Measurements from ENCODE around the gene AADACL4. TPM values are rescaled to one million over a fixed set of nuclear protein-coding genes. Genes with fewer than 3 reads are reported as not detected.

Gene AADACL4
- total RNA-seq, 1 donor from 2014 or later = not detected

DNA sequence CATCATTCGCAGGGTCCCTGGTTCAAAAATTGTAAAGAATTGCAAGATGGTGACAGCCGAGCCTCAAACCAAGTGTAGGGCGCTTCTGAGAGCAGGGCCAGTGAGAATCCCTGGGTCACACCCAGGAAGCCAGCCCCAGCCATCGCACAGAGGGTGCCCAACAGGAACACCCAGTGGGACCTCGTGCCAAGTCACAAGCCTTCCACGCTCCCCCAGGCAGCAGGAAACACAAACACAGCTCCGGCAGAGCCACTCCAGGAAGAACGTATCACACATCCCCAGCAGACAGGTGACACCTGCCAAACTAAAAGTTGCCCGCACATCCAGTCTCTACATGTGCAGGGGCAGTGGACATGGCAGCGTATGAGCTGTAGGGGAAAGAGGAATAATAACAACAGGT is 46.1 kb upstream of the AADACL4 start:
- Mint-ChIP-seq H3K4me3 (no peak overlapping the region), H3K27me3 (ENCODE audit: low read depth) (peaks cover 31% of the 10 kb centered on the region), H3K36me3 (ENCODE audit: low read depth) (no peaks in the 10 kb centered on the region), H3K27ac (ENCODE audit: unreplicated experiment) (no peak overlapping the region), H3K9me3 (no peaks in the 10 kb centered on the region), H3K4me1 (peaks cover 19% of the 10 kb centered on the region)
- no peak for TF ChIP-seq CTCF (conservative IDR thresholded peaks at IDR 0.05)
- DNase-seq (ENCODE audit: low read depth, low spot score) = no peak

DNA sequence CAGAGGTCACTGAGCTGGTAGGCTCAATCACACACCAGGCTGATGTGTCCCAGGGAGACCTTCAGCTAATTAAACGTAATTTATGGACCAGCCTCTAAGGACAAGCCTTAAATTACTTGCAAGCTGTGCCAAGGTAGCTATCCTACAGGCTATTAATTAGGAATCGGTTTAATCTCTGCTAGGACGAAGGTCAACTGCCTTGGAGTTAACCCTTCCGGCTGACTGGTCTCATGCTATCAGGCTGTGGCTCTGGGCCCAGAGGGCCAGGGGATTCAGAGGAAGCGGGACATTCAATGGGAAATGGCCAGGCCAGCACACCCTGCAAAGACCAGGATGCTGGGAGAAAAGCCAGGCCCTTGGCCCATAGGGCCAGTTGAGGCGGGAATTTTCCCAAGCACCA is 44.9 kb upstream of the AADACL4 start:
- peaks cover 22% of the 10 kb centered on the region for H3K4me1 Mint-ChIP-seq
- no peak overlapping the region for H3K27ac Mint-ChIP-seq (ENCODE audit: unreplicated experiment)
- H3K4me3 Mint-ChIP-seq = no peak overlapping the region
- H3K36me3 Mint-ChIP-seq (ENCODE audit: low read depth) = no peaks in the 10 kb centered on the region
- DNase-seq (ENCODE audit: low read depth, low spot score) = no peak
- H3K9me3 Mint-ChIP-seq = no peaks in the 10 kb centered on the region
- peaks cover 24% of the 10 kb centered on the region for H3K27me3 Mint-ChIP-seq (ENCODE audit: low read depth)
- TF ChIP-seq CTCF (conservative IDR thresholded peaks at IDR 0.05) = no peak

DNA sequence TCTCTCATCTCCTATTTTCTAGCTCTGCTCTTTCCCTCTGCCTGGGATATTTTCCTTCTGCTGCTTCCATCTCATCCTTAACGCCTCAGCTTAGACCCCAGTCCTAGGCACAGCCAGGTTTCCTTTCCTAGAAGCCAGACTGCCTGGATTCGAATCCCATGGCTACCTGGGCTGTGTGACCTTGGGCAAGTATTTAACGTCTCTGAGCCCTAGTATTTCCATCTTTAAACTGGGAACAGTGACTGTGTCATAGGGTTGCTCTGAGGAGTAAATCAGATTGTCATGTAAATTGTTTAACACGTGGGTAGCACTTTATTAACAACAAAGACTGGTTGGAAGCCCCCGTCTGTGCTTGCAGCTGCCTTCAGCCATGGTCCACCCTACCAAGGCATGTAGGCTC is 44.2 kb upstream of the AADACL4 start:
- Mint-ChIP-seq H3K36me3 (ENCODE audit: low read depth) (no peaks in the 10 kb centered on the region), H3K27ac (ENCODE audit: unreplicated experiment) (no peak overlapping the region), H3K4me3 (no peak overlapping the region), H3K9me3 (no peaks in the 10 kb centered on the region), H3K27me3 (ENCODE audit: low read depth) (peaks cover 17% of the 10 kb centered on the region), H3K4me1 (peaks cover 26% of the 10 kb centered on the region)
- no peak for DNase-seq (ENCODE audit: low read depth, low spot score)
- no peak for TF ChIP-seq CTCF (conservative IDR thresholded peaks at IDR 0.05)

GRCh38 chr1:12600335-12600734 is 43.5 kb upstream of the AADACL4 start:
- no peak for DNase-seq (ENCODE audit: low read depth, low spot score)
- Mint-ChIP-seq H3K27ac (ENCODE audit: unreplicated experiment) (no peak overlapping the region), H3K4me1 (peaks cover 23% of the 10 kb centered on the region), H3K4me3 (no peak overlapping the region), H3K27me3 (ENCODE audit: low read depth) (peaks cover 12% of the 10 kb centered on the region), H3K9me3 (no peaks in the 10 kb centered on the region), H3K36me3 (ENCODE audit: low read depth) (no peaks in the 10 kb centered on the region)
- no peak for TF ChIP-seq CTCF (conservative IDR thresholded peaks at IDR 0.05)

DNA sequence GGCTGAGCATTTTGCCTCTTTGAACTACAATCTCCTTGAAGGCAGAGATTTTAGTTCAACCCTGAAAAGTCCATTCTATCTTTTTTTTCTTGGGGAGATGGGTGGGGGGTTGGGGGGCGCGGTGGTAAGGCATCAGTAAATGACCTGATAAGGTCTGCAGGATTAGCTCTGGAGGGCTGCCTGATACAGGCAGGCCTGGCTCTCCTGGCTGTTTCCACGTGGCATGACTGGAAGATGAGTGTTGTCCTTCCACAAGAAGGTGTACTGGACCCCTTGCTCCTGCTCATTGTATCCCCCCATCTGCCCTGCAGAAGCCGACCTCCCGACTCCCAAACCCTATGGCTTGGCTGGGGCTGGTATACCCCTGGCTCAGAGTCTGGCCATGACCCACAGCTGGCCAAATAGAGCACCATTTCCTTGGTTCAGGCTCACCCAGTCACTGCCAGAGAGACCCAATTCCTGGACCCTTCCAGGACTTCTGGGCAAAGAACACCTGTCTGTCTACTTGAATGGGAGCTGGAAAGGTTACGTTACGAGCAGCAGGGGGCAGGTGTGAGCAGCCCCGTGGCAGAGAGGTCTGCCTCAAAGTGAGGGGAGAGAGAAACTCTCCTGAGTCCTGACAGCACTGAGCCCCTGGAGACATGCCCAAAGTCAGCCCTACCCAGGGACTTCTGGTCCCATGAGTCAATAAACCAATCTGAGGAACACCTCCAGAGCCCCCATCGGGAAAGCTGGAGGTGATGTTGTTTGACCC is 42.8 kb upstream of the AADACL4 start:
- peak; percentile 53 for TF ChIP-seq CTCF (conservative IDR thresholded peaks at IDR 0.05)
- Mint-ChIP-seq H3K27me3 (ENCODE audit: low read depth) (peaks cover 10% of the 10 kb centered on the region), H3K4me3 (no peak overlapping the region), H3K4me1 (peaks cover 23% of the 10 kb centered on the region), H3K9me3 (no peaks in the 10 kb centered on the region), H3K27ac (ENCODE audit: unreplicated experiment) (no peak overlapping the region), H3K36me3 (ENCODE audit: low read depth) (no peaks in the 10 kb centered on the region)
- DNase-seq (ENCODE audit: low read depth, low spot score) = no peak

Data from neural crest cell (in vitro differentiated cells).